ENCODE data around the gene ARAP2.

Gene ARAP2

DNA sequence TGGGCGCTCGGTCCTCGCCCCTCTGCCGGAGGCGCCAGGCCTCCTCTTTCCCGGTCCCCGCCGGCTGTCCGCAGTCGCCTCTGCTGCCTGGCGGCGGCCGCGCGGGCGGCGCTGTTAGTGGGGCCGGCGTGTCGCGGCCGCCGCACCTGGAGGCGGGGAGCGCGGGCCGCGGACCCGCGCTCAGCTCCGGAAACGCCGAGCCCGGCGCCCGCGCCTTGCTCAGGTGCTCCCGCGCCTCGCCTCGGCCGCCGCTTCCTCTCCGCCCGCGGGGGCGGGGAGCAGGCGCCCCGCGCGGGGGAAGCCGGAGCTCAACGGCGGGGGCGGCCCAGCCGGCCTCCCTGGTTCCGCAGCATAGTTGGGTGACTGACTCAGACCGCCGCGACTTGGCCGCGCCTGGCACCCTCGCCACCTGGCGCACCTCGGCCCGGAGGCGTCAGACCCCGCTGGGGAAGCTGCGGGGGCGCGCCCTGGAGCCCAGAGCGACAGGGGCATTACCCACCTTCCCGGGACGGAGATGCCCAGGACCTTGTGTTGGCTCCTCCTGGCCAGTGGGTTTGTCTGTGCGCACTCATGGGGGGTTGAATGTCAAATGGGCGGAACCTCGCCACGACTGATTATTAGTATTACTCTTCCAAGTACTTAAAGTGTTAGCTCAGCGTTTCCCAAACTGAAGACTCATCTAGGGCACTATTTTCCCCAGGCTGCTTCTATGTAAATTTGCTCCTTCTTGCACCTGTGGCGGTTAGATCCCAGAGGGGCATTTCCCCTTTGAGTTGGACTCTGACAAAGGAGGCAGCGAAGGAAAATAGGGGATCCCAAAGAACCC, at the start of gene ARAP2:
Gene ARAP2, minus strand, starts transcription at position 258 of the 826 bp plus-strand sequence. CDS start 15,028 bp downstream, outside the sequence.
- DNase-seq = no peak

- no peak for DNase-seq
Measured at GRCh38 chr4:36292556-36293188, 48.4 kb upstream of the ARAP2 start.

DNA sequence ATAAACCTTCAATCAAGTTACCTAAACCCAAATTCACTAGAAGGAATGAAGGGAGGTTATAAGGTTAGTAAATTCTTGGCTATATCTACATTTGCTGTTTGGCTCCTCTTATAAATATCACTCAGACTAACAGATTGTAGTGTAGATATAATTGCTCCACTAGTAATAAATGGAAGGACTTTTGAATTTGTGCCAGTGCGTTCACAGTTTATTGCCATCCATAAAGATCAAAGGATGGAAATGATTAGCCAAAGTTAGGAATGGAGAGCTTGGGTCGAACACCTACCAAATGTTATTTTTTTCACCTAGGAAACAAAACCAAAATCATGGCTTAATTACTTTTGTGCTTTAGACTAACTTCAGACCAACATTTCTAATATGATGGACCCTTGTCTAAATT, 46.3 kb upstream of the ARAP2 start:
- no peak for DNase-seq

DNA sequence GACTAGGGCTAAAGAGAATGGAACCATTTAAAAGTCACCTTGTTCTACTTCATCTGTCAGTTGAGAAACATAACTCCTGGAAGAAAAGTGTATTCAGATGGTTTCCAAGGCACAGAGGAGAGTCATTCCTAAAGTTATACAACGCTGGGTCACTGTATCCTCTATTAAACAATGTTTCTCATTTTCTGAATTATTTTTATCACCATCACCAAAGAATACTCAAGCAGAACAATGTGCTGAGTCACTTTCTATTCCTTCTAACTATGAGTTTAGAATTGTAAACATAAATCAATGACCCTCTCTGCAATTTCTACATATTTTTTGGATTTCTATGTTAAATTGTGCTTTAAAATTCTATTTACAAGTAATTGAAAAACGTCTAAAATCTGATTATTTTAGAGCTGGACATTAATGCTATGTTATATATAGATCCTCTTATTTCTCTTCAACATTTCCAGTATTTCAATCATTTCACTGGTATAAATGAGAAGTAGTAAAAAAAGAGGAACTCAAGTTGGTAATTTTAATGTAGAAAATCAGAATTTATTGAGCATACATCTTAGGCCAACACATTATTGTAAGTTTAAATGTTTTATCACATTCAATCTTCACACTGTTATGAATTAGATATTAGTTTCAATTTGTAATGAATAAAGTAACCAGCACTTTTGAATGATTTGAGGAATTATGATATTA, 44.6 kb upstream of the ARAP2 start:
- DNase-seq = no peak

- DNase-seq = no peak
Measured at GRCh38 chr4:36286481-36286871, 42.2 kb upstream of the ARAP2 start.

DNA sequence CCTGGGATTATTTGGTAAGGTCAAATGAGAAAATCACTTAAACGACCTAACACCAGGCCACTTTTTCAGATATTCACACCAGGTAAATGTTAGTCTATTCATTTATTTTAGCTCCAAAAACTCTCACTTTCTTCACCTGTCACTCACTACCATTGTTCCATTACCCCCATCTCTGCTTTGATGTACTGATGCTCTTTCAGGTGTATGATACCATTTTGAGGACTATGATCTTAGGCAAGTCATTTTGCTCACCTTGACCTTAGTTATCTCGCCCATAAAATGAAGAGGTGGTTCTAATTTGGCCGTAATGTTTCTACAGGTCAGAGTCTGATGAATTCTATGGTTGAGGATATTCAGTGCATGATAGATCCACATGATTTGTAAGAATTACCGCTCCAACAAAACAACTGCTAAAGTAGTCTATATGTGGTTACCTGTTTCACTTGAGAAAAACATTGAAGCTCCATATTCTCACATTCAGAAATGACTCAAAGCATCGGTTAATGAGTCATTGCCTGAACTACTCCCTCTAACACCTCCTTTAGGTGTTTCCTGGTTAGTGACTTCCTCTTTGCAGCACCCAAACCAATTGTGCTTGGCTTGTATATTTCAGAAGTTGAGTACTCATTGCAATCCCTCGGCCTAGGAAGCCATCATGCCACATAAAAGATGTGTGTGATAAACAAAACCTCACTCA, 41.6 kb upstream of the ARAP2 start:
- peak; percentile 47 for DNase-seq

- DNase-seq = no peak
Measured at GRCh38 chr4:36283912-36284465, 39.7 kb upstream of the ARAP2 start.

DNA sequence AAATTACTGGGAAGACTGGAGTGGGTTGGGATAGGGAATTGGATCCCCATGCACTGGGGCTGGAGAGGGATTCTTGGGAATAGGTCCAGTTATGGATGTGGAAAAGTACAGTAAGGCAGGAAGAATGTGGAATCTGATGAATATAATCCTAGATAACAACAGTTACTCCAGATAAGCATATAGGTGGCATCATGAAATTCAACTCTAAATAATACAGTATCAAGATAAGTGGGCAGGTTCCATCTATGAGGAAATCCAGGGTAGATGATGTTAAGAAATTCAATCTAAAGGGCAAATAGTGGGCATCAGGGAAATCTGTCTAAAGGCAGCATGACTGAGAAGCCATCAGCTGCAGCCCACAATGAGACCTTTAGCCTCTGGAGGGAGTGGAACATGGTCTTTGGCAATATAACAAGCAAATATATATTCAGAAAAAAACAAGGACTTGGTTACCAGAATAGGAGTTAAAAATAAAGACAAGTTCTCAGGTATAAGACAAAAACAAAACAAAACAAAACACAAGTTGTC, 38.3 kb upstream of the ARAP2 start:
- no peak for DNase-seq

- no peak for DNase-seq
Measured at GRCh38 chr4:36281384-36282106, 37.2 kb upstream of the ARAP2 start, which contains the start of gene DTHD1. TSS of gene DTHD1 (plus strand) at chr4:36281616. CDS start at chr4:36281759, 143 bp downstream.

GRCh38 chr4:36280555-36280954, 36.2 kb upstream of the ARAP2 start:
- DNase-seq = no peak

DNA sequence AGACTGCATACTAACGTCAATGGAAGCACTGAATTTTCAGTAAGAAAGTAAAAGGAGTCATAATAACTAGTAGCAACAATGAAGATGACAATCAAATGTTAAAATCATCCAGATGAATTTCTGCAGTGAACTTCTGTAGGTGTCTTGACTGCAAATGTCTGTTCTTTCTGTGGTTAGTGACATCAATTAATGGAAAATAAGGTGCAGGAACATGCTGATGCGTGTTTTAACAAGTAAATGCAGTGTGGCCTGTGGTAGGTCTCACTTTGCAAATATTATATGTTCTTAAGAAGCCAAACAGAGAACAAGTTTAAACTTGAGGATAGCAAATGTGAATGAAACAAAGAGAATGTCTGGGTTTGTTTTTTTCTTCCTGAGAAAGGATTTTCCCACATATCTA, 34.5 kb upstream of the ARAP2 start:
- DNase-seq = no peak

DNA sequence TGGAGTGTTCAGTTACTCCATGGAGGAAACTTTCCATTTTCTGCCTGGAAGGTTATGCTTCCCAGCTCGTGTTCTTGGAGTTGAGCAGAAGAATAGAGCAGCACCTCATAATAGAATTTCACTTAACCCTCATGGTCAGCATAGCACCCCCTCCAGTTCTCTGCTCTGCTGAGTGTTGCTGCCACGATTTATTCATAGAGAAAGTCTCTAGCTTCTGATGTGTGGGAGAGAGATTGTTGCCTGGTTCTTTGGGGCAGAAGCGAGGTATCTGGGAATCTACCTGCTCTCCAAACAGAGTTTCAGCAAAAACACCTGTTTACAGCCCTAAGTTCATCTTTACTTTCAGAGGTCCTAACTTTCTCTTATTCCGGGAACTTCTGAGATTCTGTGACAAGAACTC, 33.2 kb upstream of the ARAP2 start:
- DNase-seq = no peak

GRCh38 chr4:36274158-36274557, 29.8 kb upstream of the ARAP2 start:
- DNase-seq = no peak

GRCh38 chr4:36273276-36273675, 29.0 kb upstream of the ARAP2 start:
- DNase-seq = no peak

DNA sequence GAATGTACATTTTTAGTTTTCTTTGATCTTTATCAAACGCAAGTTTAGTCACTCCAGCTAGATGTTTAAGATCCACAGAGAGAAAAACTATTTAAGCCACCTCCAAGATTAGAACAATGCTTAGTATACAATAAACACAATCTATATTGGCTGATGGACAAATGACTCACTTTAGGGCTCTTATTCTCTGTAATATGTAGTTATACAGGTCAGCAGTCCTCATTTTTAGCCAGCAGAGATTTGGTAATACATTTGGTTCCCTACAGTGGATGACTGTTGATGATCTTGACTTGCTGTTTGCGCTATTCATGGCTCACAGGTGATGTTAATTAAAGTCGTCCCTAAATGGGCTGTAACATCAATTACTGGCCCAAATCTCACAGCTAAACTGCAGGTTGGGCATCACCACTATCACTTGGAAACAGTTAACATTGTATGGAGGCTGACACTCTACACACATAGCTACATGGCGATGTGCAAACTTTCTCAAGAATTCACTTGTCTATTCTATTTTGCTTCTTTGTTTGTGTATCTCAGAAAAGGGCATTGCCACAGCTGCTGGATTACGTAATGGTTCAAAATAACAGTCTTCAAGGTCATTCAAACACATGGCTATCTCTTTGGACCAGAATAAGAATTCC, 25.3 kb upstream of the ARAP2 start:
- DNase-seq = no peak

DNA sequence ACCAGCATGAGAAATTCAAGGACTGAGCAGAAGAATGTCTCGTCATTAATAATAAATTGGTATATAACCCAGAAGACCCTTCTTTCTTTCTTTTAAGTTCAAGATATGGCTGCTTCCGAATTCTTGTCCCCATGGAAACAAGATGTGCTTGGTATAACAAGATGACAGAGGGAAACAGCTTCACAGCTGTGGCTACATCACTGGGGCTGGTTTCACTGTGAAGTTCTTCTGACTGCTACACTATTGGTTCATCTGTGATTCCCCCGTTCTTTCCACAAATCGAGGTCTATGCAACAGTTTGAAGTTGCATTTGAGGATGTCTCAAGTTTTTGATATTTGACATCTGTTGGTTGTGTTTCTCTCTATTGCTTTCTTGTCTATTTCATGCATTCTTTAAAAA, 24.8 kb upstream of the ARAP2 start:
- no peak for DNase-seq

DNA sequence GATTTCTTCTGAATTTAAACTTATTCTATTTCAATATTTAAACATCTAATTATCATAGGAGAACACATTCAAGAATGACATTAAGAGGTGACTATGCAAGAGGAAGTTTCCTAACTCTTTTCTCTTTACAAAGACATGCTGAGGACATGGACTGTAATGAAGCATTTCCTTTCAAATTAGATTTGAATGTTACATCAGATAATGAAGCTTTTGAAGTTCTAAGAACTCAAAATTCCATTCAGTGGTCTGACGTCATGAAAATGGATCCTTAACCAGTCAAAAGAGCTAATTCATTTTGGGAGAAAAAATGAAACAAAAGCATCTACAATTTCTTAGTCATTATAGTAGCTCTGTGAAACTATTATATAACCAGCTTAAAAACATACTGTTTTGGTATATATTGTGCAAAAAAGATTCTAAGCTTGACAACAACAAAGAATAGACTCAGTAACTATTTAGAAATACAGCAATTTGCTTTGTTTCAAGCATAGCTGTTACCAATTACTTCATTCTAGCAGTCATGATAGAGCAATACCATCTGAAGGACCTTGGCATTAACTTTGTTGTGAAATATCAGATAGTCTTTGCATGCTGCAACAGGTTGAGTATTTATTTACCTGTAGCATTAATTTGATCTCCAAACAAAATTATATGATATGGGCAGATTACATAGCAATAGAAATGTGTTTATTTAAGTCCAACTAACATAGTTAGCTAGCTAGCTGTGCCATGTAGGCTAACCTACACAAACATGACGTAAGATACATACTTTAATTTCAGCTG, 23.4 kb upstream of the ARAP2 start:
- DNase-seq = peak; percentile 0

DNA sequence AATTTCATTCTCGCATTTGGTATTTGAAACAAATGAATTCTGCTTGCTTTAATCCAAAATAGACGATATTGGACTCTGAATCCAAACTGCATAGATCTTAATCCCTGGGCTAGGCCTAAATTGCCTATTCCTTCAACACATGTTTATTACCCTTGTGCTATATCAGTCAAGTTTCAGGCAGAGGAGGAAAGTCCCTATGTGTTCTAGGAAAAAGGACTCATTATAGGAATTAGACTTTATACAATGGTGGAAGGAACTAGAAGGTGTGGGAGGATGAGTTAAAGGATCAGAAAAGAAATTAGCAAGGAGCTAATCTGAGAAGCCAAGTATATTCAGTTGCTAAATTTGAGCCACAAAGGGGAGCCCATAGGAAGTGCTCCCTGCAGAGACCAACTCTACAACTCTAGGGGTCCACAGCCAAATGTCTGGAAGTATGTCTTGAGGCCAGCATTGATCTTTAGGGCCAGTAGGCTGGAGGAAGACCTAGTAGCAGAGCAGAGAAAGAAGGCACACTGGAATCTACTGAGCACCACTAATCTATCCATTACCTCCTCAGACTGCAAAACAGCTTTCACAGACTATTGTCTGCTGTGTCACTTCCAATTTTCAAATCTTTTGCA, 20.0 kb upstream of the ARAP2 start:
- DNase-seq = no peak

- no peak for DNase-seq
Measured at GRCh38 chr4:36260731-36261130, 16.4 kb upstream of the ARAP2 start.

- DNase-seq = no peak
Measured at GRCh38 chr4:36256398-36256891, 12.1 kb upstream of the ARAP2 start.

Data from SIG-M5 (cell line).